Measurements from ENCODE around the gene PRCC. TPM values are rescaled to one million over a fixed set of nuclear protein-coding genes. Genes with fewer than 3 reads are reported as not detected.

PRCC gene
- total RNA-seq, 6 experiments from 2014 or later, result 67.0 to 79.3 (median 71.5) TPM

DNA sequence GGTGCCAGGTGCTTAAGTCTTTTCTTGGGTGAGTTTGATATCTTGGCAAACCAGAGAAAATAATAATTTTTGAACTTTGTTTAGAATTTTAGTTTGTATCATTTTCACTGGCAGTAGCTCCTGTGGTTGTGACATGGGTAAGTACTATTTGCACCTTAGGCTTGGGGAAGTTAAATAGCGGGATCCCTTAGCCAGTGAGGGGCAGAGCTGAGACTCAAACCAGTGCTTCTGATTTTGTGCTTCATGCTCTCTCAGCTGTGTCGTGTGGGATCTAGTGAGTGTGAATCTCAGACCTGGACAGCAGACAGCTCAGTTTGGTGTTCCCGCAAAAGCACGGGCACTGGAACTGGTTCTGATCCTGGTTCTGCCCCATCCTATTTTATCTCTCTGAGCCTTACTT lies 9.6 kb downstream of the PRCC start:
- no peak for DNase-seq
- TF ChIP-seq, protein P1, sequence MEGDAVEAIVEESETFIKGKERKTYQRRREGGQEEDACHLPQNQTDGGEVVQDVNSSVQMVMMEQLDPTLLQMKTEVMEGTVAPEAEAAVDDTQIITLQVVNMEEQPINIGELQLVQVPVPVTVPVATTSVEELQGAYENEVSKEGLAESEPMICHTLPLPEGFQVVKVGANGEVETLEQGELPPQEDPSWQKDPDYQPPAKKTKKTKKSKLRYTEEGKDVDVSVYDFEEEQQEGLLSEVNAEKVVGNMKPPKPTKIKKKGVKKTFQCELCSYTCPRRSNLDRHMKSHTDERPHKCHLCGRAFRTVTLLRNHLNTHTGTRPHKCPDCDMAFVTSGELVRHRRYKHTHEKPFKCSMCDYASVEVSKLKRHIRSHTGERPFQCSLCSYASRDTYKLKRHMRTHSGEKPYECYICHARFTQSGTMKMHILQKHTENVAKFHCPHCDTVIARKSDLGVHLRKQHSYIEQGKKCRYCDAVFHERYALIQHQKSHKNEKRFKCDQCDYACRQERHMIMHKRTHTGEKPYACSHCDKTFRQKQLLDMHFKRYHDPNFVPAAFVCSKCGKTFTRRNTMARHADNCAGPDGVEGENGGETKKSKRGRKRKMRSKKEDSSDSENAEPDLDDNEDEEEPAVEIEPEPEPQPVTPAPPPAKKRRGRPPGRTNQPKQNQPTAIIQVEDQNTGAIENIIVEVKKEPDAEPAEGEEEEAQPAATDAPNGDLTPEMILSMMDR (IDR thresholded peaks at IDR 0.05), result no peak
- H3K9me3 Mint-ChIP-seq, result no peaks in the 10 kb centered on the region
- peaks cover 56% of the 10 kb centered on the region for H3K4me1 Mint-ChIP-seq (ENCODE audit: low read depth)
- H3K36me3 Mint-ChIP-seq (ENCODE audit: low read depth), result peaks cover 10% of the 10 kb centered on the region; the same call in 1 of the 2 replicates
- peaks cover 2% of the 10 kb centered on the region; the same call in 1 of the 2 replicates for H3K27me3 Mint-ChIP-seq (ENCODE audit: insufficient read depth)
- H3K4me3 Mint-ChIP-seq, result no peak overlapping the region
- H3K27ac Mint-ChIP-seq, result 0 out of 2 replicates have a peak overlapping the region, but pooled peaks have one; percentile 2

DNA sequence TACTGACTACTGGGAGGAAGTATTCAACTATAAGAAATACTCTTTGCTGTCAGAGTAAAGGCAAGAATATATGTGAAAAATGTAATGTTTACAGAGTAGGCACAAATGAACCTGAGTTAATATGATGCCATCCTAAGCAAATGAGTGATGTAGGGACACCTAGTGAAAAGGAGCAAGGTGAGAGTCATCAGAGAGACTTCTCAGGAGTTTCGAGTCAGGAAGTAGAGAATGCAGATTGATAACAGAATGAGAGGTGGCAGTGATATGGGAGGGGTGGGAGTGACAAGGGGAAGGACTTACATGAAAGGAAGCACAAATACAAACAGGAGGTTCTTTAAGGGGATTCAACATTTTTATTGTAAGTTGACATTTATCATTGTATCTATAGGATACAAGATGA lies 10.2 kb downstream of the PRCC start:
- H3K4me3 Mint-ChIP-seq, result no peak overlapping the region
- TF ChIP-seq, protein P1 (IDR thresholded peaks at IDR 0.05), result no peak
- peak overlapping the region; percentile 15; the same call in 1 of the 2 replicates for H3K27ac Mint-ChIP-seq
- no peaks in the 10 kb centered on the region for H3K9me3 Mint-ChIP-seq
- H3K36me3 Mint-ChIP-seq (ENCODE audit: low read depth), result peaks cover 10% of the 10 kb centered on the region; the same call in 1 of the 2 replicates
- peaks cover 2% of the 10 kb centered on the region; the same call in 1 of the 2 replicates for H3K27me3 Mint-ChIP-seq (ENCODE audit: insufficient read depth)
- peaks cover 56% of the 10 kb centered on the region for H3K4me1 Mint-ChIP-seq (ENCODE audit: low read depth)
- no peak for DNase-seq

DNA sequence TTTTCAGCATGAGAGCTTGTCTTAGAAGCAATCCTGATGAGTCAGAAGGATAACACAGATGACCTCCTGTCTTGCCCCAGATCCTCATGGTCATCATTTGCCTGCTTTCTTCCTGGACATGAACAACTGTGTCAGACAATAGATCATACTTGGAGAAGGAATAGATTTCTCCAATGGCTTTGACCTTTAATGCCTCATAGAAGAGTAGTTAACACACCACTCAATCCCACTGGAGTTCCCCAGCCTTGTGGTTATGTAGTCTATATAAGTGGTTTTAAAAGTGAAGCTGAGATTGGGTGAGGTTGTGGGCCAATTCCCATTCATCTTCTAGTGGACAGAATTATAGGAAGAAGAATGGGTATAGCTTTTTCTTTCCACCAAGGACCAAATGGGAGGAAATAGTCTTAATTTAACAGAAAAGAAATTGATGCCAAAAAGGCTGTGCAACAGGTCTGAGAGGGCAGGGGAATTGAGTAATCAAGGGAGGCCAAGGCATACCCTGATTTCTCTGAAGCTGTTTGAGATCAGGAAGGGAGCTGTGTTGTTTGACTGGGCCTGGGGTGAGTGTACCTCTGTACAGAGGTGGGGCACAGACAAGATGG lies 14.4 kb downstream of the PRCC start:
- H3K27me3 Mint-ChIP-seq (ENCODE audit: insufficient read depth), result no peaks in the 10 kb centered on the region
- H3K9me3 Mint-ChIP-seq, result no peaks in the 10 kb centered on the region
- DNase-seq, result peak; percentile 33
- H3K4me3 Mint-ChIP-seq, result no peak overlapping the region
- H3K27ac Mint-ChIP-seq, result peak overlapping the region; percentile 51
- peaks cover 6% of the 10 kb centered on the region; the same call in 1 of the 2 replicates for H3K36me3 Mint-ChIP-seq (ENCODE audit: low read depth)
- peaks cover 31% of the 10 kb centered on the region for H3K4me1 Mint-ChIP-seq (ENCODE audit: low read depth)
- TF ChIP-seq, protein P1 (IDR thresholded peaks at IDR 0.05), result no peak

DNA sequence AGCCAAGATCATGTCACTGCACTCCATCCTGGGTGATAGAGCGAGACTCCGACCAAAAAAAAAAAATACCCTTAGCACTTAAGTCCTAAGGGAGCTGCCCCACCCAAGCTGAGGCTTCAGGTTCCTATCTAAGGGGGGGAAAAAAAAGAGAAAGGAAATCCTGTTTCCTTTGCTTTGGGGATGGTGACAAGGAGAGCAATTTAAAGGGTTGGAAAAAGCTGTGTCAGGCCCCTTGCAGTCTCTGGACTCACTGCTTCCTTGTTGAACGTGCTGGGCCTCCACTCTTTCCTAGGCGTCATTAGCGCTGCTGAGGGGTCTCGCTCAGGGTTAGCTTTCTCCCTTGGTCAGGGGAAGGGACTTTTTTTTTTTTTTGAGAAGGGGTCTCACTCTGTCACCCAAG lies 18.1 kb downstream of the PRCC start:
- Mint-ChIP-seq H3K4me3 (no peak overlapping the region), H3K4me1 (ENCODE audit: low read depth) (peaks cover 20% of the 10 kb centered on the region), H3K27ac (no peak overlapping the region), H3K27me3 (ENCODE audit: insufficient read depth) (no peaks in the 10 kb centered on the region), H3K36me3 (ENCODE audit: low read depth) (peaks cover 12% of the 10 kb centered on the region), H3K9me3 (no peaks in the 10 kb centered on the region)
- no peak for DNase-seq
- TF ChIP-seq, protein P1 (IDR thresholded peaks at IDR 0.05), result no peak

DNA sequence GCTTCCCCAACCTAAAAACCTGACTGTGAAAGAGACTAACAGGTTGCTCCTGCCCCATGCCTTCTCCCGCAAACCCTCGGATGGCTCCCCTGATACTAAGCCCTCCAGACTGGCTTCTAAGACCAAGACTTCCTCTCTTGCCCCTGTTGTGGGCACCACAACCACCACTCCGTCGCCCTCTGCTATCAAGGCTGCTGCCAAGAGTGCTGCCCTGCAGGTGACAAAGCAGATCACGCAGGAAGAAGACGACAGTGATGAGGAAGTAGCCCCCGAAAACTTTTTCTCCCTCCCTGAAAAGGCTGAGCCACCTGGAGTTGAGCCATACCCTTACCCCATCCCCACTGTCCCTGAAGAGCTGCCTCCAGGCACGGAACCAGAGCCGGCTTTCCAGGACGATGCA lies 19.3 kb downstream of the PRCC start:
- Mint-ChIP-seq H3K4me1 (ENCODE audit: low read depth) (peaks cover 10% of the 10 kb centered on the region), H3K36me3 (ENCODE audit: low read depth) (peaks cover 14% of the 10 kb centered on the region), H3K9me3 (no peaks in the 10 kb centered on the region), H3K27ac (no peak overlapping the region), H3K27me3 (ENCODE audit: insufficient read depth) (no peaks in the 10 kb centered on the region), H3K4me3 (no peak overlapping the region)
- TF ChIP-seq, protein P1 (IDR thresholded peaks at IDR 0.05), result no peak
- no peak for DNase-seq

All from HFFc6 (cell line).